HG02973 (cell line): ENCODE results near the gene LRRC37A2.
"Not testable (repeated sequence)": the region's sequence is repeated elsewhere in the genome, so short reads cannot be mapped to it uniquely, and the experiment has no call there.

Experiments used
- ATAC-seq: cut with Tn5 transposase; IDR thresholded peaks from one replicate; pipeline ENCODE4 v1.9.1; 2021; ENCODE audit warnings: moderate library complexity; ENCODE audit not compliant: unreplicated experiment

The LRRC37A2 gene

DNA sequence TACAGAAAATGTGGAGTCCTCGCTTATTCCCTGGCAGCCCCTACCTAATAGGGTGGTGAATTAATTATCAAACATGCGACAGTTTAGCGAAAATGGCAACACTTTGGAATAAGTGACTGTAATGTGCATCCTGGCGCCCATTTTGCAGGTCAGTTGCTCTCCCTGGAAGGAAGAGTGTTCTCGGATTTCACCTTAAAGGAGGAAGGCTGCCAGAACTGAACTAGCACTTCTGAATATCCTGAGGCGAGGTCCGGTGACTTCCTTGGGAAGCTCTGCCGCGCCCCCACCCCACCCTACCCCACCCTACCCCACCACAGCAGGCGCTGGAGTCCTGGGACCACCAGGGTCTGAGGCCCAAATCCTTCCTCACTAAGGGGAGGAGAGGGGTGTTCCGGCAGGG lies at the start of gene LRRC37A2:
LRRC37A2 (plus strand) TSS at position 301 of the 400 bp plus-strand sequence. CDS start 245 bp downstream, outside the sequence.
- ATAC-seq, result not testable (repeated sequence)

DNA sequence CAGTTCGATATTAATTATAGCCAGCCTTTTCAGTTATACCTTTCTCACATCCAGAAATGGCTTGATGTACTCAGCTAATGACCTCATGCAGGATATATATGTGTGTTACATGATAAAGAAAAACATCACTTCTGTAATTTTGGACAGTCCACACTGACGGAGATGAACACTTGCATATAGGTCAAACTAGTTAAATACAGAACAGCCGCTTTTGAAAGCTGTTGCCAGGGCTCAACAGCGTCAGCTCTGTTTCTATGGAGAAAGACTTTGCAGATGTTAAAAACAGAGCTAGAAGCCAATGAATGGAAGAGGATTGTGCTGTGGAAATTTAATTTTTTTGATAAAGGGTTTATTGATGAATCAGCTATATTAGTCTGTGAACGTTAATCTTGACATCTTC lies 44.6 kb upstream of the LRRC37A2 start:
- not testable (repeated sequence) for ATAC-seq

DNA sequence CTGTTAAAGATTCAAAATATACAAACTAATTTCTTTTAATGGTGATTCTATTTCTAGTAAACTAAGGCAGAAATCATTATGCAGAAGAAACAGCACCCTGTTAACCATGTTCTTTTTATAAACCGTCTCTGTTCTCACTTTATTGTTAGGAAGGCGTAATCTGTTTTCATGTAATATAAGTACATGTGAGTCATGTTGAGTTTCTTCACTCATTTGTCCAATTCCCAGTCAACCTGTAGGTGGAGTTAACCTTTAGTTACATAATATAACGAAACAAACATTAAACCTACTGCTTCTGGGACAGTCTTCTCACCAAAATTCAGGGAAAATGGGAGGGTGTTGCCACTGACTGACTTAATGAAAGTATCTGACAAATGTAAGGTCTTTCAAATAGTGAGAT lies 37.8 kb upstream of the LRRC37A2 start:
- ATAC-seq, result not testable (repeated sequence)

DNA sequence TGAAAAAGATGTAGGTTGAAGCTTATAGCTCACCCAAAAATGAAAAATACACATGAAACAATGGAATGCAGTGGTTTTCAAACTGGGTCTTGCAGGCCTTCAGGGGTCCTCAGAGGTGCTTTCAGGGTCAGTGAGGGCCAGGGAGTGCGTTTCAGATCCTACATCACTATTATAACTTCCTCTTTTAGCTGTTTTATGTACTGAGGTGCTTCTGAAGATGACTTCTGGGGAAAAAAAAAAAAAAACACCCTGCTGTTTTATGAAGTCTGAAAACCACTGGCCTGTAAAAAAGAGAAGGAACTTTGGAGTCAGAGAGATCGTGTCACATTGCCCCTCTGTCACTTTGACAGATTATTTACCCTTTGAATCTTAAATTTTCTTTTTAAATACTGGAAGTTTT lies 36.7 kb upstream of the LRRC37A2 start:
- ATAC-seq, result not testable (repeated sequence)

DNA sequence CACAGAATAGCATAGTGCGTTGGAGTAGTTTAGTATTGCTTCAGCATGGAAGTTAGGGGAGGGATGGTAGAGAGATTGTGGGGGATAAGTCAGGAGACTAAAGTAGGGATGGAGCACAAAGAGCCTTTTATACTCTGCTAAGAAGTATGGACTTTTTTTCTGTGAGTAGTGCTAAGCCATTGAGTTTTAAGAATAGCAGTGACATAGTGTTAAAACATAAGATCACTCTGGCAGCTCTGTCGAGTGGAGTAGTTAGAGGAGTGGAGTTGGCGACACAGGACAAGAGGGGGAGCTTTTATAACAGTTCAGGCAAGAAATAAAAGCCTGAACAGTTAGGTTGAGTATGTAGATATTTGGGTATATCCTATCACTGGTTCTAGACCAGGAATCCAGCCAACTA lies 33.4 kb upstream of the LRRC37A2 start:
- ATAC-seq, result not testable (repeated sequence)

DNA sequence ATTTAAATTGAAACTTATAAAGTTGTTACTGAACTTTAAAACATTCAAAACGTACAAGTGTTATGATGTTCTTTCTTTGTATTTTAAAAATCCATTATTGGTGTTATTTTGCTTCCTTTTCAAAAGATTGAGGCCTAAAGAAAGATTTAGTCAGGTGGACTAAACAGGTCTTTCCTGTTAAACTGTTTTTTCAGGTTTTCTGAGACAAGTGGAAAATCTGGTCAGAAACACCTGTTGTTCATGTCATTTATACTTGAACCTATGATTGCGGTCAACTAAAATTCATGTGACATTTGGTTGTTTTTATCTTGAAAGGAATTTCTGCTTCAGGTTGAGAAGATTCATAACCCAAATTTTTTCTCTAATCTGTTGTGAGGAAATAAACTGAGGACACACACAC lies 31.0 kb upstream of the LRRC37A2 start:
- ATAC-seq, result not testable (repeated sequence)

DNA sequence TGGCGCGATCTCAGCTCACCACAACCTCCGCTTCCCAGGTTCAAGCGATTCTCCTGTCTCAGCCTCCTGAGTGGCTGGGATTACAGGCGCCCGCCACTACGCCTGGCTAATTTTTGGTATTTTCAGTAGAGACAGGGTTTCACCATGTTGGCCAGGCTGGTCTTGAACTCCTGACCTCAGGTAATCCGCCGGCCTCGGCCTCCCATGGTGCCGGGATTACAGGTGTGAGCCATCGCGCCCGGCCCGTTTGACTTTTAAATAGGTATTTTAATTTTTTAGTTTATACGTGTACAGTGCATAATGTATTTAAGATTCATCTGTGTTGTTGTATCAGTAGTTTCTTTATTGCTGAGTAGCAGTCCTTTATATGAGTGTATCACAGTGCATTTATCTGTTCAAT lies 20.2 kb upstream of the LRRC37A2 start:
- not testable (repeated sequence) for ATAC-seq

DNA sequence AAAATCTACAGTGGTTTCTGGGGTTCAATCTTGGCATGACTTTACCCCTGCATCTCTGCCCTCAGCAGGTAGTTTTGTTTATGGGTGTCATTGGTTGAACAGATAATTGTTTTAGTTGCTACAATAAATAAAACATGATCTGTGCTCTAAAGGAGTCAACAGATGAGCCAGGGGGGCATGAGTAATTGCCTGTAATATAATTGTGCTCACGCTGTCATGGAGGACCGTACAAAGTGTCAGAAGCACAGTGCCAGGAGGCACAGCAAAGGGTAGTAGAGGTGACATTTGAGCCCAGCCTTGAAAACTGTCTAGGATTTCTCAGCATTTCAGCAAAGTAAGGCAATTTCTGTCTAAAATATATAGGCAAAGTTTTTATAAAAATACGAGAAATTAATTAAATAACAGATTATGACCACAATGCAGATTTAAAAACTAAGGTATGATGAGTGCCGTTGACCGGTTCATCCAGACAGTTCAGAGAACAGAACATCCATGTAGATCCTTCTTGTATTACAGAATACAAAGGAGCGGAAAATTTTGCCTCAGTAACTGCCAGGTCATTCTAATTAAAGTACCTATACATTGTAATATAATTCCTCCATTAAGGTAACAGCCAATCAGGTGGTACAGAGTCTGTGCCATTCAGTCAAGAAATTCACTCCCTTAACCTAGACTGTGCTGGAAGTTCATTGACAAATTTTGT lies 12.7 kb upstream of the LRRC37A2 start:
- ATAC-seq, result not testable (repeated sequence)

DNA sequence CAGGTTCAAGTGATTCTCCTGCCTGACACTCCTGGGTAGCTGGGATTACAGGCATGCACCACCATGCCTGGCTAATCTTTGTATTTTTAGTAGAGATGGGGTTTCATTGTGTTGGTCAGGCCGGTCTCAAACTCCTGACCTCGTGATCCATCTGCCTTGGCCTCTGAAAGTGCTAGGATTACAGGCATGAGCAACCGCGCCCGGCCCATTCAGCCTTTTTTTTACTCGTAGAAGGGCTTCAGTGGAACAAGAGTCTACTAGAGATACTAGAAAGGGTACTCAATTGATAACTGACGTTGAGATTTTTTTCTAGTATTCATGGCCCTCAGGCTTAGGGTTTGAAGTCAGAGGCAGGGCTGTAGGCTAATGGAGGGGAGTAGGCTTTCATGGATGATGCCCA lies 6.4 kb upstream of the LRRC37A2 start:
- not testable (repeated sequence) for ATAC-seq

DNA sequence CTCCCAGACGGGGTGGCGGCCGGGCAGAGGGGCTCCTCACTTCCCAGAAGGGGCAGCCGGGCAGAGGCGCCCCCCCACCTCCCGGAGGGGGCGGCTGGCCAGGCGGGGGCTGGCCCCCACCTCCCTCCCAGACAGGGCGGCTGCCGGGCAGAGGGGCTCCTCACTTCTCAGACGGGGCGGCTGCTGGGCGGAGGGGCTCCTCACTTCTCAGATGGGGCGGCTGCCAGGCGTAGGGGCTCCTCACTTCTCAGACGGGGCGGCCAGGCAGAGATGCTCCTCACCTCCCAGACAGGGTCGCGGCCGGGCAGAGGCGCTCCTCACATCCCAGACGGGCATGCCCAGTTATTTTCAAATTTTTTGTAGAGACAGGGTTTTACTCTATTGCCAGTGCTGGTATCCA lies 22.4 kb downstream of the LRRC37A2 start:
- not testable (repeated sequence) for ATAC-seq

DNA sequence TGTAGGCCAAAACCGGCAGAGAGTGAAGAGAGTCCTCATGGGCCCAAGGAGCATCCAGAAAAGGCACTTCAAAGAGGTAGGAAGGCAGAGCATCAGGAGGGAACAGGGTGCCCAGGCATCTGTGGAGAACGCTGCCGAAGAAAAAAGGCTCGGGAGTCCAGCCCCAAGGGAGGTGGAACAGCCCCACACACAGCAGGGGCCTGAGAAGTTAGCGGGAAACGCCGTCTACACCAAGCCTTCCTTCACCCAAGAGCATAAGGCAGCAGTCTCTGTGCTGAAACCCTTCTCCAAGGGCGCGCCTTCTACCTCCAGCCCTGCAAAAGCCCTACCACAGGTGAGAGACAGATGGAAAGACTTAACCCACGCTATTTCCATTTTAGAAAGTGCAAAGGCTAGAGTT lies 36.3 kb downstream of the LRRC37A2 start:
- ATAC-seq, result not testable (repeated sequence)

DNA sequence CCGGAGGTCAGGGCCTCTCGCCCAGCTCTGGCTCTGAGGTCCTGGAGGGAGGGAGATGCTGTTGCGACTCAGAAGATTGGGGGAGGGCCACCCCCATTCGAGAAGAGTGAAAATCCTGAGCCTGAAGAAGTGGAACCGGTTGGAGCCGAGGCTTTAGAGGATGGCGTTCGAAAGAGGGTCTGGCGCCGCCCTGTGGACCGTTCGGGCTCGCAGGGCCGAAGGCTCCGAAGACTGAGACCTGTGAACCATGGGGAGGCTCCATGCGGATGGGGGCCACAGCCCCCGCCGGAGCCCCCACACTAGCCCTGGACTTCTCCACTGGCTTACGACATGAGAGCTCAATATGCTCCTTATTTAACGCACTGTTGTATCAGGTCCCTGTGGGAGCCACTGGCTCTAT lies 46.9 kb downstream of the LRRC37A2 start:
- not testable (repeated sequence) for ATAC-seq

DNA sequence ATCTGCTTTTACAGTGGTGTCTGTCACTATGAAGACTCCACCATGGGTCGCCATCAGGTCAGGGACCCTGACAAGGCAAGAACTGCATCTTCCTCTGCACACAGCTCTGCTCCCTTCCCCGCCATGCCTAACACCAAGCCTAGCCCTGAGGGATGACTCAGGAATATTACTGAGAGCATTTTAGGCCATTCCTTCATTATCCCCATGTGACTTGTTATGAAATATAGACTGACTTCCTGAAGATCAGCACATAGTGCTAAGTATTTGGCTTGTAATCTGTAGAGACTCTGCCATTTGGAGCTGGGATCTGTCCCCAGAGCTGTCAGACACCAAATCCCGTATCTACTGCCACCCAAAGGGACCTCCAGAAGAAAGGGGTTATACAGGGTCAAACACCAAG lies 47.8 kb downstream of the LRRC37A2 start:
- not testable (repeated sequence) for ATAC-seq

DNA sequence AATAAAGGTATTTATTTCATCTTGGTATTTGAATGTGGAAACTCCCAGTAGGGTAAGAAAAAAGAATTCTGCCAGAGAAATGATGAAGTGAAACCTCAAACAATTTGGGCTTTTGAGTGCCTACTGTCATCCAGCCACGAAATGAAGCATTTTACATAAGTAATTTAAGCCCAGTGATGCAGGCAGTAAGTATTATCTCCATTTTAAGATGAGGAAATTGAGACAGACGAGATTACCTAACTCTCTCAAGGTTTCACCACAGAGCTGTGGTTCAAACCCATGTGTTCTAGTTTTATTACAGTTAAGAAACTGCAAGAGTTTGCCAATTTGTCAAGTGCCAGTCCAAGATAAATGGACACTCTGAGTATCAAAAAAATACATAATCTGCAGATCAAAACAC lies 54.0 kb downstream of the LRRC37A2 start:
- ATAC-seq, result not testable (repeated sequence)

DNA sequence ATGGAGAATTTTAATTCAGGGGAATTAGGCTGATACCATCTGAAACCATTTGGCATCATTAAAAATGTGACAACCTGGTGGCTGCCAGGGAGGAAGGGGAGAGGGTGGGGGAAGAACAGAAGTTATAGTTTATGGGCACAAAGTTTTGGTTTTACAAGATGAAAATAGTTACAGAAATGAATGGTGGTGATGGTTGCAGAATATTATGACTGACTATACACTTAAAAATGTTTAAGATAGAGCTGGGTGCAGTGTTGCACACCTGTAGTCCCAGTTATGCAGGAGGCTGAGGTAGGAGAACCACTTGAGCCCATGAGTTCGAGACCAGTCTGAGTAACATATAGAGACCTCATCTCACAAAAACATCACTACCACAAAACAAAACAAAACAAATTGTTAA lies 54.7 kb downstream of the LRRC37A2 start:
- not testable (repeated sequence) for ATAC-seq

DNA sequence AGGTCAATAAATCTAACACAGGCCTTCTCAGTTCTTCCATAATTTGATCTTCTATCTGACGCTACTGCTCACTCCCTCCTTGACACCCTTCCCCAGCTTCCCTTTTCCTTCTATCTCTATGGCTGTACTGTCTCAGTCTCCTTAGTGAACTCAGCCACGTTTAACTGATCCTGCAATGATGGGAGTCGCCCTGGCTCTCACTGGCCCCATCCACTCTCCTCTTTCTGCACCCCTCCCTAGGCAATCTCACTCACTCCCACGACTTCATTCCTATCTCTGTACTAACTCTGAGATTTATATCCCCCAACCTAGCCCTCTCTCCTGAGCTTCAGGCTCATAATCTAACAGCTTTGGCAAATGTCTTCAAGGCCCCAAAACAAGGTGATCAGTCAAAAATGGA lies 59.5 kb downstream of the LRRC37A2 start:
- ATAC-seq, result not testable (repeated sequence)

DNA sequence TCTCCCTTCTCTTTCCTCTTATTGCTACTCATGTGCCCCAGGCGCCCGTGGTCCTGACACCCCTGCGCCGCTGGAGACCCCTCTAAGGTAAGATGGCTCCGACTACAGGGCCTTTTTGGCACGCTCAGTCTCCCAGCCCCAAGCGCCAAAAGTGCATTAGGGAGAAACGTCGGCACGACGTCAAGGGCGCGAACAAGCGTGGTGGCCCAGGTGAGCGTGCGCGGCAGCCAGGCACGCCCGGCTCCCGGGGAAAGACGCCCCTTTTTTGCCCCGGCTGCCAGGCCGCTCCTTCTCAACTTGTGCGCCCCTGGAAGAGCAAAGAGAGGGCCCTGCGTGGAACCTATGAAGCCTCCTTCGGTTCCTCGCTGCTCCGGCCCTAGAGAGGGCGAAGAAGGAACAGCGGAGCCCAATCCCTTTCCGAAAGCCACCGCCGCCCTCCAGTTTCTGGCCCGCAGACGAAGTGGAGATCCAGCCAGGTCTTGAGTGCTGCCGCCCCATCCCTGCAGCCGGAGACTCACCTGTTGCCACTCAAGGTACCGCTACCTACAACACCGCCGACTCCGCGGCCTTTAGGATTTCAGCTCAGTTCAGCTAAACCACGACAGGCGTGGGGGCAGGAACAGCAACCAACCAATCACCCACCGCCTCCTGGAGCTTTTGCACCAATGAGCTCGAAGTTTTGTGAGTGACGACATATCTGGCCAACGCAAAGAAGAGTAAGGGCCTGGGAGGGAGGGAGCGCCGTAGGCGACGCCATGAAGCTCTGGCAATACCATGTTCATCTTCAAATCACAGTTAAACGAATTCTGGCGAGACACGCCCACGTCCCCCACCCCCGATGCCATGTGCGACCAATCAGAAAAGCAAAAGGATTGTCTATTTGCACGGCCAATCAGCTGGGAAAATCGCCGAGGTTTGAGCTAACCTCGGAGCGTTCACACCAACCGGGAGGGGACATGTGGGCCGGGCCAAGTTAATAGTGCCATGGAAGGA lies 67.1 kb downstream of the LRRC37A2 start, which contains the start of gene ARL17A:
ARL17A (minus strand) TSS at position 609 of the 993 bp plus-strand sequence. CDS start 3,369 bp downstream, outside the sequence.
- ATAC-seq, result peak; percentile 91

DNA sequence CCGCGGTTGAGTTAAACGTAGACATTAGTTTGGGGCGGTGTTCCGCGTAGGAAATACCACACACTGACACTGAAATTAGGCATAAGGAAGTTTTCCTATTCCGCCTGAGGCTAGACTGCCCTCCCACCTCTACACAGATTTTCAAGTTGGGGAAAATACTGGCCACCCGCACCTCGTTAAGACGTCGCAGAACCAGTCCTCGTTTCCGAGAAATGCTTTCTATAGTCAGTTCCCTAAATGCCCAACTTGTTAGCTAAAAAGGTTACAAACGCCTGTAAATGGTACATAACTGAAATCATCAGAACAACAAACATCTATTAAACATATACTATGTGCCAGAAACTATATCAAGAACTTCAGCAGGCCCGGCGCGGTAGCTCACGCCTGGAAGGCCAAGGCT lies 67.8 kb downstream of the LRRC37A2 start:
- ATAC-seq, result not testable (repeated sequence)

DNA sequence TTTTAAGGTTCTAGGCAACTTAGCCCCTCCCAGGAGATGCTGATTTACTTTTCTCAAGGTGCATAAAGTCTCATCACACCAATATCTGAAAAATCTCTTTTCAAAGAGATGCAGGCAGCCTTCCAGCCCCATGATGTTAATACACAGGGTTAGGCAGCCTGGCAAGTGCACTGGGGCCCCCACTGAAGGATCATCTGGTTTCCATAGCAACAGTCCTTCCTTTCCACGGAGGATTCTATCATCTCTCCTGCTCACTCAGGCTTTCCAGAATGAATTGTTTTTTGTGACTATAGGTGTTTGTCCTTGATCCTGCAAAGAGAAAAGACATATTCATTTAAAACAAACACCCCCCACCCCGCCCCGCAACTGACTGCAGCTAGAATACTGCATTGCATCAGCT lies 73.2 kb downstream of the LRRC37A2 start:
- not testable (repeated sequence) for ATAC-seq

DNA sequence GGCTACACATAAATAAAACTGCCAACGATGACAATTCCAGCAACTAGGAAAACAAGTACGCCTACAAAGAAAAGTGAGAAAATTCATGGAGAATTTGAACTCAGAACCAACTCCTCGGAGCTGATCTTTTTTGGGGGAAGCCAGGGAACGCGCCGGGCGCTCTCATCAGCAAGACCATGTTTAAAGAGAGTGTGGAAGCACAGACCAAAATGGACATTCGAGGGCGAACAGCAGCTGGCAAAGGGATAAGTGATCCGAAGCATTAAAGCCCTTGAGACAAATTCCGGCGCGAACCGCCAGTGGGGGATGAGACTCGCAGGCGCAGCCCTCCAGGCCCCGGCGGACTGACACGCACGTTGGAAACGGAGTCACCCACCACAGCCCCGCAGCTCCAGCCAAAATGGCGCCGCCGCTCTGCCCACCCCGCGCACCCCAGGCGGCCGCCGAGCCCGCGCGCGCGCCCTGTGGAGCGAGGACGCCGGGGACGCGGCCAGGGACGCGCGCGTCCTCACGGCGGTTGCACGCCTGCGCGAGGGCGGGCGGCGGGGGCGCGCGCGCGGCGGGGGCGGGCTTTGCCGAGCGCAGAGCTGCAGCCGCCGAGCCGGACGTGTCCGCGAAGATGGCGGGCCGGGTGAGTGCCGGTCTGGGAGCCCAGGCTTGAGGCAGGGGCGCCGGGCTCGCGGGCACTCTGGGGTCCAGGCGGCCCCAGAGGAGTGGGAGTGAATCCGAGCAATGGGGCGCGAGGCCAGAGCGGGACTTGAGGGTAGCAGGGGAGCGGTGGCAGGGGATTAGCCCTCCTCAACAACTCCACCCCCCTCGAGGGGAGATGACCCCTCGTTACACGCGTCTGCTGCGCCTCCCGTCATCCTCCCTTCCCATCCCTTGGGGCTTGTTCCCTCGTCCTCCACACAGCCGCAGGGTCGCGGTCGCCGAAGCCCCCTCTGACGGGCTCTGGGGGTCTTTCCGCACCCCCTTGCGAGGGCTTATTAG lies 78.2 kb downstream of the LRRC37A2 start, which contains the start of gene NSF:
NSF (plus strand) TSS at position 513 of the 990 bp plus-strand sequence; CDS start at position 620, 107 bp downstream.
- peak; percentile 59 for ATAC-seq
